ENCODE data around the gene ZNF132. TPM values are rescaled to one million over a fixed set of nuclear protein-coding genes. Genes with fewer than 3 reads are reported as not detected.

ZNF132 gene
- total and polyA plus RNA-seq, 9 of the 15 experiments (the other 6 are each of a cell fraction or from before 2014, with no cell fraction given), result 0.03 to 0.42 (median 0.10) TPM; not detected in 5

DNA sequence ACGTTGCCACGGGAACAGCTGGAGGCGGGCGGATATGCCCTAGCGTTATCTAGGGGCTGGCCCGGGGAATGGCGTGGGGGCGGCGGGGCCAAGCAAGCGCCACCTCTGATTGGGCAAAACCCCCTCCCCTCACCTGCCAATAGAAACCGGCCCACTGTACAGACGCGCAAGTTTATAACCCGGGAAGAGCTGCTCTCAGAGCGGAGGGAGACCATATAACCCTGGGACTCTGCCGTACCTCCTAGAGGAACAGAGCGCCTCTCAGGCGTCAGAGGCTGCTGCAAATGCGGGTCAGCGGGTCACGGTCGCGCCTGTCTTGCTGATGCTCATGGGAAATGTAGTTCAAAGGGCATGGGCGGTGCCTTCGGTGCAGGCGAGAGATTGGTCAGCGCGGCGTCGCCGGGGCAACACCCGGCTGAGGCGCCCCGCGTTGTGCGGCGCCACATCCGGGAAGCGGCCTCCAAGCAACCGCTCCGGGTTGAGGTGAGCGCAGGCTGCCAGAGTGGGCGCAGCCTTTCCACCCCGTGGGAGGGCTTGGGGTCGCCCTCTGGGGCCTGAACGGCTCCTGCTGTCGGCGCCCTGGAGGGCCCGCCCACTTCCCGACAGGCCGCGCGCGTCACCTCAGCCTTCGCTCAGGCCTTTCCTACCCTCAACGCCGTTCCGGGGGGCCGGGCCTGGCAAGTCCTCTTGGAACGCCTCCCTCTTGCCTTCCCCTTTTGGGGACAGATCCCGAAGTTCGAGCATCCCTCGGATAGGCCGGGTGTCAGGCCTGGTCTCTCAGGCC is 36.0 kb upstream of the ZNF132 start, which contains the start of gene ZNF446 (continued):
- TF ChIP-seq, protein P1, sequence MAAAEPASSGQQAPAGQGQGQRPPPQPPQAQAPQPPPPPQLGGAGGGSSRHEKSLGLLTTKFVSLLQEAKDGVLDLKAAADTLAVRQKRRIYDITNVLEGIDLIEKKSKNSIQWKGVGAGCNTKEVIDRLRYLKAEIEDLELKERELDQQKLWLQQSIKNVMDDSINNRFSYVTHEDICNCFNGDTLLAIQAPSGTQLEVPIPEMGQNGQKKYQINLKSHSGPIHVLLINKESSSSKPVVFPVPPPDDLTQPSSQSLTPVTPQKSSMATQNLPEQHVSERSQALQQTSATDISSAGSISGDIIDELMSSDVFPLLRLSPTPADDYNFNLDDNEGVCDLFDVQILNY (CRISPR knock-in tag; IDR thresholded peaks at IDR 0.05), result no peak
- no peak for TF ChIP-seq PCBP1 (IDR thresholded peaks at IDR 0.05; ENCODE audit: low read depth, low read length, poor library complexity, severe bottlenecking)
- TF ChIP-seq RBM39 (optimal IDR thresholded peaks at IDR 0.05; ENCODE audit: low read depth, low read length), result no peak
- TF ChIP-seq TAF15 (IDR thresholded peaks at IDR 0.05; ENCODE audit: low read depth, low read length), result no peak; the same call in 1 of the 2 replicates
- TF ChIP-seq, protein P2, sequence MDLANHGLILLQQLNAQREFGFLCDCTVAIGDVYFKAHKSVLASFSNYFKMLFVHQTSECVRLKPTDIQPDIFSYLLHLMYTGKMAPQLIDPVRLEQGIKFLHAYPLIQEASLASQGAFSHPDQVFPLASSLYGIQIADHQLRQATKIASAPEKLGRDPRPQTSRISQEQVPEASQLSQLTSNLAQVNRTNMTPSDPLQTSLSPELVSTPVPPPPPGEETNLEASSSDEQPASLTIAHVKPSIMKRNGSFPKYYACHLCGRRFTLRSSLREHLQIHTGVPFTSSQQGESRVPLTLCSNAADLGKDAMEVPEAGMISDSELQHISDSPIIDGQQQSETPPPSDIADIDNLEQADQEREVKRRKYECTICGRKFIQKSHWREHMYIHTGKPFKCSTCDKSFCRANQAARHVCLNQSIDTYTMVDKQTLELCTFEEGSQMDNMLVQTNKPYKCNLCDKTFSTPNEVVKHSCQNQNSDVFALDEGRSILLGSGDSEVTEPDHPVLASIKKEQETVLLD (IDR thresholded peaks at IDR 0.05), result no peak
- peak; percentile 56; the same call in 1 of the 2 replicates for TF ChIP-seq SAFB (IDR thresholded peaks at IDR 0.05; ENCODE audit: borderline replicate concordance, low read depth, low read length)
- no peak for TF ChIP-seq BCL6 (CRISPR knock-in tag; IDR thresholded peaks at IDR 0.05)
- TF ChIP-seq POU5F1 (IDR thresholded peaks at IDR 0.05; ENCODE audit: borderline replicate concordance, low read depth, low read length, partially characterized antibody), result no peak
- TF ChIP-seq POLR3G (IDR thresholded peaks at IDR 0.05; ENCODE audit: extremely low read depth, insufficient read length, insufficient replicate concordance), result no peak
- TF ChIP-seq RBM22 (IDR thresholded peaks at IDR 0.05; ENCODE audit: low read depth, low read length, poor library complexity, severe bottlenecking), result peak; percentile 92
- no peak for TF ChIP-seq THRAP3 (IDR thresholded peaks at IDR 0.05; ENCODE audit: borderline replicate concordance)
- peak; percentile 98 for TF ChIP-seq NR2C1 (IDR thresholded peaks at IDR 0.05)
- TF ChIP-seq NR2C1 (tag; IDR thresholded peaks at IDR 0.05), result peak; percentile 99
- TF ChIP-seq POLR2A (conservative IDR thresholded peaks at IDR 0.05), result peak; percentile 79
- peak; percentile 69; the same call in 1 of the 2 replicates for TF ChIP-seq KLF13 (tag; IDR thresholded peaks at IDR 0.05; ENCODE audit: borderline replicate concordance, low read depth)
- TF ChIP-seq CEBPG (CRISPR knock-in tag; IDR thresholded peaks at IDR 0.05), result no peak
- no peak for TF ChIP-seq CEBPG (tag; conservative IDR thresholded peaks at IDR 0.05 in 1 of 2, IDR thresholded peaks at IDR 0.05 in 1 of 2)
- TF ChIP-seq ADNP (tag; IDR thresholded peaks at IDR 0.05), result no peak
- TF ChIP-seq HMG20B (CRISPR knock-in tag; IDR thresholded peaks at IDR 0.05), result no peak
- no peak for TF ChIP-seq FOXM1 (IDR thresholded peaks at IDR 0.05; ENCODE audit: low read depth)
- TF ChIP-seq FOXM1 (CRISPR knock-in tag; IDR thresholded peaks at IDR 0.05; ENCODE audit: low read depth), result no peak
- TF ChIP-seq EP300 (IDR thresholded peaks at IDR 0.05; ENCODE audit: low read length), result peak; percentile 7; the same call in 1 of the 2 replicates
- TF ChIP-seq ZNF785 (CRISPR knock-in tag; IDR thresholded peaks at IDR 0.05), result no peak
- no peak; the same call in 1 of the 2 replicates for TF ChIP-seq MTA2 (IDR thresholded peaks at IDR 0.05; ENCODE audit: low read depth)

Data from K562 (cell line).